Measurements from ENCODE around the gene LMBR1. TPM values are rescaled to one million over a fixed set of nuclear protein-coding genes. Genes with fewer than 3 reads are reported as not detected.
"Not testable (repeated sequence)": the region's sequence is repeated elsewhere in the genome, so short reads cannot be mapped to it uniquely, and the experiment has no call there.

Gene LMBR1
- total and polyA plus RNA-seq, 2 experiments from 2014 or later, result 37.2 to 53.1 TPM

DNA sequence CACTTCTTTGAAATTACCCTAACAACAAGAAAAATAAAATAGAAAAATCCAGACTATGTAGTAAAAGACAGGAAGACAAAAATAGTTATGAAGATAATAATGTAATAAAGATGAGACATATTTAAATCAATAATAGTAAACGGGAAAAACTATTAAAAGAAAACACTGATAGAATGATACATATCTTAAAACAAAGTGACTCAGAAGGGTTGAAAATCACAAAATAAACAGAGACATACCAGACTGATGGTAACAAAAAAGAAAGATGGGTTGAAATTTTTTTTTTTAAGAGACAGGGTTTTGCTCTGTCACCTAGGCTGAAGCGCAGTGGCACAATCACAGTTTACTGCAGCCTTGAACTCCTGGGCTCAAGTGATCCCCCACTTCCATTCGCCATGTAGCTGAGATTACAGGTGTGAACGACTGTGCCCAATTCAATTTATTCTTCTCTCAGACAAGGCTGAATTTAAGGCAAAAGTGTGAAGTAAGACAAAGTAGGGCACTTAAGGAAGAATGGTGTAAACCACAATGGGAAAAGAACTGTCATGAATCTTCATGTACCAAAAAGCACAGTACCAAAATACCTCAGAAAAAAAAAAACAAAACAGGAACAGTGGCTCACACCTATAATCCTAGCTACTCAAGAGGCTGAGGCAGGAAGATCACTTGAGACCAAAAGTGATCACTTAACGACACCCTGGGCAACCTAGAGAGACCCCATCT is 47.4 kb downstream of the LMBR1 start:
- no peak overlapping the region for H3K4me2 ChIP-seq
- H3K4me1 ChIP-seq (ENCODE audit: insufficient read depth), result no peaks in the 10 kb centered on the region
- no peak for DNase-seq (ENCODE audit: low spot score)
- H3K9me3 ChIP-seq (ENCODE audit: low read depth), result no peaks in the 10 kb centered on the region
- peaks cover 88% of the 10 kb centered on the region for H3K79me2 ChIP-seq
- H3K27ac ChIP-seq, result no peak overlapping the region
- no peak for TF ChIP-seq CTCF (IDR thresholded peaks at IDR 0.05; ENCODE audit: poor library complexity)
- no peak for TF ChIP-seq EZH2phosphoT487 (IDR thresholded peaks at IDR 0.05; ENCODE audit: low read depth, severe bottlenecking, unreplicated experiment)
- TF ChIP-seq EZH2 (IDR thresholded peaks at IDR 0.05; ENCODE audit: borderline replicate concordance), result no peak
- no peaks in the 10 kb centered on the region for H3K27me3 ChIP-seq
- H2AFZ ChIP-seq, result no peak overlapping the region
- no peaks in the 10 kb centered on the region for H3K9me2 ChIP-seq (replicated peaks; ENCODE audit: insufficient read depth)
- H3K36me3 ChIP-seq (replicated peaks; ENCODE audit: insufficient read depth, low read depth), result no peaks in the 10 kb centered on the region
- no peaks in the 10 kb centered on the region for H4K20me1 ChIP-seq (ENCODE audit: insufficient read depth, poor library complexity, severe bottlenecking)
- no peak overlapping the region for H3K4me3 ChIP-seq
- 88% methylated on average over 5 of the region's 5 CpGs for WGBS (ENCODE audit: low lambda C conversion rate, missing lambda C conversion rate)

DNA sequence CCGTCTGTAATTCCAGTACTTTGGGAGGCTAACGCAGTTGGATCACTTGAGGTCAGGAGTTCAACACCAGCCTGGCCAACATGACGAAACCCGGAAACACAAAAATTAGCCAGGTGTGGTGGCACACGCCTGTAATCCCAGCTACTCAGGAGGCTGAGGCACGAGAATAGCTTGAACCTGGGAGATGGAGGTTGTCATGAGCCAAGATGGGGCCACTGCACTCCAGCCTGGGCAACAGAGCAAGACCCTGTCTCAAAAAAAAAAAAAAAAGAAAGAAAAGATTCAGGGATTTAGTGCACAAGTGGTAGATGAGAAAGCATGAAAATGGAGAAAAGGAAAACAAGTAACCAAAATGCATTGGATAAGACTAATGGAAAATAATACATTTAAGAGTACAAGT is 49.4 kb downstream of the LMBR1 start:
- WGBS (ENCODE audit: low lambda C conversion rate, missing lambda C conversion rate), result 94% methylated on average over 5 of the region's 6 CpGs
- H3K4me2 ChIP-seq; H4K20me1 ChIP-seq (ENCODE audit: insufficient read depth, poor library complexity, severe bottlenecking); H3K4me3 ChIP-seq; H3K4me1 ChIP-seq (ENCODE audit: insufficient read depth); H3K9me3 ChIP-seq (ENCODE audit: low read depth); H3K9me2 ChIP-seq (replicated peaks; ENCODE audit: insufficient read depth); DNase-seq (ENCODE audit: low spot score); H3K27me3 ChIP-seq; H3K27ac ChIP-seq; H2AFZ ChIP-seq; H3K36me3 ChIP-seq (replicated peaks; ENCODE audit: insufficient read depth, low read depth): not testable (repeated sequence)
- H3K79me2 ChIP-seq, result peaks cover 86% of the 10 kb centered on the region

GRCh38 chr7:156843157-156843556 is 49.8 kb downstream of the LMBR1 start:
- Histone ChIP-seq H3K27me3 (no peaks in the 10 kb centered on the region), H4K20me1 (ENCODE audit: insufficient read depth, poor library complexity, severe bottlenecking) (no peaks in the 10 kb centered on the region), H3K4me2 (no peak overlapping the region), H3K9me2 (replicated peaks; ENCODE audit: insufficient read depth) (no peaks in the 10 kb centered on the region), H3K4me3 (no peak overlapping the region), H3K9me3 (ENCODE audit: low read depth) (no peaks in the 10 kb centered on the region), H3K79me2 (peaks cover 86% of the 10 kb centered on the region), H3K27ac (no peak overlapping the region), H3K36me3 (replicated peaks; ENCODE audit: insufficient read depth, low read depth) (no peaks in the 10 kb centered on the region), H2AFZ (no peak overlapping the region), H3K4me1 (ENCODE audit: insufficient read depth) (no peaks in the 10 kb centered on the region)
- TF ChIP-seq EZH2 (IDR thresholded peaks at IDR 0.05; ENCODE audit: borderline replicate concordance), result no peak
- no peak for TF ChIP-seq CTCF (IDR thresholded peaks at IDR 0.05; ENCODE audit: poor library complexity)
- TF ChIP-seq EZH2phosphoT487 (IDR thresholded peaks at IDR 0.05; ENCODE audit: low read depth, severe bottlenecking, unreplicated experiment), result no peak
- 77% methylated on average over 2 of the region's 2 CpGs for WGBS (ENCODE audit: low lambda C conversion rate, missing lambda C conversion rate)
- DNase-seq (ENCODE audit: low spot score), result no peak

DNA sequence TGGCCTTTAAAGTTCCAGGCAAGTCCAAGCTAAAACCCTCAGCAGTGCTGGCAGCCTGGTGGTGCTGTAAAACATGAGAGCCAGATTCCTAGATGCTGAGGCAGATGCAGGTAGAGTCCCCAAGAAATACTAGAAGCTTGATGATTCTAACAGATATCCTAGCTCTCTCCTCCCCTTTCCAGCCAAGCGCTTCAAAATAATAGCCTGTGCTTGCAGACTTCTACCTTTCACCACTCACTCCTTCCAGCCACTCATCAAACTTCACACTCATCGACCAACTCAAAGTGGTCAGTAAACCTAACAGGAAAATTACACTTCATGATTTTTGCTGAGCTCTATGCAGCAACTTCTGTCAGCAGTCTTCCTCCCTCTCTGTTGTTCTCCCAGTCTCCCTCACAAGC is 50.2 kb downstream of the LMBR1 start:
- no peaks in the 10 kb centered on the region for H4K20me1 ChIP-seq (ENCODE audit: insufficient read depth, poor library complexity, severe bottlenecking)
- WGBS (ENCODE audit: low lambda C conversion rate, missing lambda C conversion rate), result 66% methylated on average over 2 of the region's 2 CpGs

More for the DNA sequence above, 50.2 kb downstream of the LMBR1 start:
- Histone ChIP-seq H3K9me3 (ENCODE audit: low read depth) (no peaks in the 10 kb centered on the region), H3K9me2 (replicated peaks; ENCODE audit: insufficient read depth) (no peaks in the 10 kb centered on the region), H3K4me3 (no peak overlapping the region), H2AFZ (no peak overlapping the region), H3K79me2 (peaks cover 85% of the 10 kb centered on the region), H3K4me1 (ENCODE audit: insufficient read depth) (no peaks in the 10 kb centered on the region), H3K27ac (no peak overlapping the region), H3K27me3 (no peaks in the 10 kb centered on the region), H3K36me3 (replicated peaks; ENCODE audit: insufficient read depth, low read depth) (no peaks in the 10 kb centered on the region), H3K4me2 (peak overlapping the region; percentile 2)
- TF ChIP-seq CTCF (IDR thresholded peaks at IDR 0.05; ENCODE audit: poor library complexity), result no peak
- no peak for TF ChIP-seq EZH2 (IDR thresholded peaks at IDR 0.05; ENCODE audit: borderline replicate concordance)
- TF ChIP-seq EZH2phosphoT487 (IDR thresholded peaks at IDR 0.05; ENCODE audit: low read depth, severe bottlenecking, unreplicated experiment), result no peak
- no peak for DNase-seq (ENCODE audit: low spot score)
